ENCODE data around the gene RNASEH2B. TPM values are rescaled to one million over a fixed set of nuclear protein-coding genes. Genes with fewer than 3 reads are reported as not detected.

RNASEH2B gene
- total RNA-seq, 1 donor from 2014 or later, result 22.5 TPM

DNA sequence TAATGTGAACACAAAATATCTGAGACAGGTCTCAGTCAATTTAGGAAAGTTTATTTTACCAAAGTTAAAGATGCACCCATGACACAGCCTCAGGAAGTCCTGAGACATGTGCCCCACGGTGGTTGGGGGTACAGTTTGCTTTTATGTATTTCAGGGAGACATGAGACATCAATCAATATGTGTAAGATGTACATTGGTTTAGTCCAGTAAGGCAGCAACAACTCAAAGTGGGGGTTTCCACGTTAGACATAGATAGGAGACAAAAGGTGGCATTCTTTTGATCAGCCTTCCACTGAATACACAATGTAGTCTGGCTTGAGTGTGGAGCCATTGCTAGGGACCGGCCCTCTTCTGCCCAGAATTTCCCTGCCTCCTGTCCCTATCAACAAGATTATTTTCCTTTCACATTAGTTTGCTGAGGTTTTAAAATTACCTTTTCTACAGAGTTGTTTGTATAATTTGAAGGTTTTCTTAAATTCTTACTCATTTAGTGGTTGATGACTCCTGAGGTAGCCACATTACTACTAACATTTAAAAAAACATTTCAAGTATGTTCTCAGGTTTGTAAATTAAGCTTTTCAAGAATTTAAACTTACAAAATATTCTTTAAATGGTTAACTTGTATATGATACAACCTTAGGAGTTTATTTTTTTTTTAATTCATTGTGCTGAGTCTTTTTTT lies 33.2 kb downstream of the RNASEH2B start:
- no peak for DNase-seq

DNA sequence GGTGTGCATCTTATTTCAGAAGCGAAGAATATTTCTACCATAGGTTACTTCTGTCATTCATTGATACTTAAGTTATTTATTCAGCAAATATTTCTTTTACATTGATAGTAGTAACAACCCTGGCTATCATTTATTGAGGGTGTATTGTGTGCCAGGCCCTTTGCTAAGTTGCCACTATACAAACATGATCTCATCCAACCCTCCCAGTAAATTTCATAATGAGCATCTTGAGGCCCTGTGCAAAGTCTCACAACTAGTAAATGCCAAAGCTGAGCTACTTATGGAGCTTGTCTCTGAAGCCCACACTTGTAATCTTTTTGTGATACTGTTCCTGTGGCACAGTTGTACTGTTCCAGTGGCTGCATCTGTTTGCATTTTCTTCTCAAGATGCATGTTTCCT lies 36.1 kb downstream of the RNASEH2B start:
- no peak for DNase-seq

DNA sequence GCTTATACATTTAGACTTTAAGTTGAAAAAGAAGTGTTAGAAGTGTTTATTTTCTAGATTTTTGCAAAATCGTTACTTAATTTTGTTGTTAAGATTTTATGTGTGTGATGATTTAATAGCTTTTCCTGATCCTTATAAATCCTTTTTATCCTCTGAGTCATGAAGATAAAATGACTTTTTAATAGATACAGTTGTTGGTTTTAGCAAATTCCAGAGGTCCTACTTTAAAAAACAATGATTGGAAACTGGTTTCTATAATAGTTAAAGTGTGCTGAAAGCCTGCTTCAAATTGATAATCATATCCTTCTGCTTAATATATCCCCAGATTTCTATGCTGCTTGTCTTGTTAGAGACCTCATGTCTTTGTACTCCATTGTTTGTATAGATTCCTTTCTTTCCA lies 39.0 kb downstream of the RNASEH2B start:
- DNase-seq, result no peak

DNA sequence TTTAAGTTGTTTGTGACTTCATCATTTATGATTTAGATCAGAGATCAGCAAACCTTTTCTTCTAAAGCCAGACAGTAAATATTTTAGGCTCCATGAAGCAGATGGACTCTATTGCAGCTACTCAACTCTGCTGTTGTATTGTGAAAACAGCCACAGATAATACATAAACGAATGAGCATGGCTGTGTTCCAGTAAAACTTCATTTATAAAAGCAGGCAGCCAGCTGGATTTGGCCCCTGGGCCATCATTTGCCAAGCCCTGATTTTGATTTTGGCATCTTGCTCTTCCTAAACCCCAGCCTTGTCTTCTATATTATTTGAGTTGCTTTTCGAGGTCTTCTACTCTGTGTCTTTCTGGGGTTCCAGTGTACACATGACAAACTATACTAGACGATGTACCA lies 41.3 kb downstream of the RNASEH2B start:
- DNase-seq, result no peak

DNA sequence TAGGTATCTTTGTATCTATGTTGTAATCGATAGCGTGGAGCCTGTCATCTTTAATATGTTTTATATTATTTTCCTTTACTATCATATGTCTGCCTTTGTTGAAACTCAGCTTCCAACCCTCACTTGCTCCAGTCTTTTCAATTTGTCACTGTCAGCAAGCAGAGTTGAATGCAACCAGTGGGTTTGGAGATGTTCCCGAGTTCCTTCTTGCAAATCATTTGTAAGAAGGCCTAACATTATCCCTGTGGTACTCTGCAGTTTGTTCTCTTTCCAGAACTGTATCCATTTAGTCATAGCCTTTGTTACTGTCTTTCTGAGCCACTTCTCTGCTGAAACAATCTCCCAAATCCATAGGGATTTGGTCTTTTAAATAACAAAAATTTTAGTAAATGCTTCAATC lies 41.8 kb downstream of the RNASEH2B start:
- no peak for DNase-seq

DNA sequence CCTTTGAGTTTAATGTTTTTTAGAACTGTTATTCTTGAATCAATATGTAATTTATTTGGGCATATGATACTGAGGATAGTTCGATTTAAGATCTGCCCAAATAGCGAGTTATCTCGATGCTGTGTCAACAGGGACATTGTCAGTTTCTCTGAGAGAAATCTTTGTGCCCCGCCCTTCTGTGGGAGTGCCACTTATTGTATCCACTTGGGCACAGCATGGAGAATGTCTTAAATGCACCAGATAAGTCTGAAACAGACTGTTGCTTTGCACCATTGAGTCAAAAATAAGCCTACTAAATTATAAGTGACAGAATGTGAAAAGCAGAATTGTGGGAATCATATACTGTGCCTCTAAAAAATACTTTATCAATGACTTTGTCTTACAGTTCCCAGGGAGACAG lies 45.6 kb downstream of the RNASEH2B start:
- no peak for DNase-seq

DNA sequence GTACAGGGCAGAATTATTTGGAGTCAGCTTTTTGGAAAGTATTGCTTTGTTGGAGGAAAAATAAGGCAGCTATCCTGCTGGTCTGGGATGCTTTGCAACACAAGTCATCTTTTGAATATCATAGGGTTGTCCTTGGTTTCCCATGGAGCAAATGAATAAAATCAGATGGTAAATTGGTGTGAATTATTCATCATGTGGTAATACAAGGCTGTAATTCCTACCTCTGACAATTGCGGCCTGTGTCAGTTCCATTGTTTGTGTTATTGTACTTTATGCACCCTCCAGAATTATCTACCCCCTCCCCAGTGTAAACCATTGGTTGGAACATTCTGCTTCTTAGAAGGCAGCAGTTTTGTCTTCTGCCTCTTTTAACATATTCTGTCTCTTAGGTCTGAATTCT lies 46.2 kb downstream of the RNASEH2B start:
- DNase-seq, result no peak

DNA sequence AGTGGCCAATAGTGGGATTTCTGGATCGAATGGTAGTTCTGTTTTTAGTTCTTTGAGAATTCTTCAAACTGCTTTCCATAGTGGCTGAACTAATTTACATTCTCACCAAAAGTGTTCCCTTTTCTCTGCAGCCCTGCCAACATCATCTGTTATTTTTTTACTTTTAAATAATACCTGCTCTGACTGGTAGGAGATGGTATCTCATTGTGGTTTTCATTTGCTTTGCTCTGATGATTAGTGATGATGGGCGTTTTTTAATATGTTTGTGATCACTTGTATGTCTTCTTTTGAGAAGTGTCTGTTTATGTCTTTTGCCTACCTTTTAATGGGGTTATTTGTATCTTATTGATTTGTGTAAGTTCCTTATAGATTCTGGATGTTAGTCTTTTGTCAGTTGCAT lies 48.0 kb downstream of the RNASEH2B start:
- DNase-seq, result no peak

DNA sequence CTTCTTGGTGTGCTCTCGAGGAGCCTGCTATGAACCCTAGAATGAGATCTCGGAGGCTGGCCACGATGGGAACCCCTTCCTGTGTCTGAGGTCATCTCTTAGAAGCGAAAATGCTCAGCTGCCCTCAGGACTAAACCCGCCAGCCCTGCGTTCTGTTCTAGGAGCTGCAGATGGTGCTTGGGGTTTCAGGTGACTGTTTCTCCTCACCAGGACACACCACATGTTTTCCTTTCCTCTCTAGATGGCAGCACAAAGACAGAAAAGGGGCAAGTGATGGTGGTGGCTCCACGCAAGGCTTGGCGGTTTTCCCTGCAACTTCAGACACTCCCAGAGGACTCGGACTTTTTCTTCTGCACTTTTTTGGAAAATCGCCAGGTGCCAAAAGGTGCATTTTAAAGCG lies 60.1 kb downstream of the RNASEH2B start:
- DNase-seq, result peak; percentile 6

DNA sequence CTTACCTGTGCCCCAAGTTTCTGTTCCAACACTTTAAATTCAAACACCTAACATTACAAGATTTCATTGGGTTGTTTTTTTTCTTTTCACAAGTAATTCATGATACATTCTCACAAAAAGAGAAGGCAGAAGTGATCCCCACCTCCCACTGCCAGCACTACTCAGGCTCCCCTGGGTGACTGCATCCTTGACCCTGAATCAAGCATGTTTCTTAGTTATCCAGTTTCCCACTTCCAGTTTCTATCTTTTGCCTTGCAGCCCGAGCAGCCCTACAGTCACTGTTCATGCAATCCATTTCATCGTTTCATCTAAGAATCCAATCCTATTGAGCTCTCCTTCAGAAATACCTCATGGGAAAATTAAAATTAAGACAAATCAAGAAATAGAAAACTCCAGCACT lies 61.4 kb downstream of the RNASEH2B start:
- DNase-seq, result no peak

DNA sequence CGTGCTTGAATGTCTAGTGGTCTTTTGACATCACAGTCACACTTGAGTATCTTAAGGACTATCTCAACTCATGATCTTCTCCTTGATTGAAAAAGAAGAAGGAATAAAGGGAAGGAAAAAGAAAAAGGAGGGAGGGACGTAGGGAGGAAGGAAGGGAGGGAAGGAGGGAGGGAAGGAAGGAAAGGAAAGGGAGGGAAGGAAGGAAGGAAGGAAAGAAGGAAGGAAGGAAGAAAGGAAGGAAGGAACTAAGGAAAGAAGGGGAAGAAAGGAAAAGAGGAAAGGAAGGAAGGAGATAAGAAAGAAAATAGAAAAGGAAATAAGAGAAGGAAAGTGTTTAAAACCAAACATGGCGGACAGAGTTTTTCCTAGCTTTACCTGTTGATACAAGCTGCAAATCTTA lies 64.7 kb downstream of the RNASEH2B start:
- no peak for DNase-seq

DNA sequence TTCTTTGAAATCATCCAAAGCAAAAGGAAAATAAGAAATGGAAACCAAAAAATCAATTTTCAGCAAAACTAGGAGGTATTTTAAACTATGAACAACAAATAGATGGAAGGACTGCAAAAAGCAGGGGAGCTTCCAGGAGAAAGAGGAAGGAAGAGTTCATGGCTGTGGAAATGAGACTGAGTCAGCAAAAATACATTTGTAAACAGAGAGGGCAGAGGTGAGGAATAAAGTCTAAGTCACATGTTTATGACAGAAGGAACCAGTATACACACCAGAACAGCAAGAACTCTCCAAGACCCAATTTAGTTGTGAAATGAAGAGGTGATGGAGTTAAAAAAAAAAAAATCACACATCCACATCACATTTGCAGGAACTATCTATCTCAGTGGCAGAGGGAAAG lies 69.6 kb downstream of the RNASEH2B start:
- no peak for DNase-seq

DNA sequence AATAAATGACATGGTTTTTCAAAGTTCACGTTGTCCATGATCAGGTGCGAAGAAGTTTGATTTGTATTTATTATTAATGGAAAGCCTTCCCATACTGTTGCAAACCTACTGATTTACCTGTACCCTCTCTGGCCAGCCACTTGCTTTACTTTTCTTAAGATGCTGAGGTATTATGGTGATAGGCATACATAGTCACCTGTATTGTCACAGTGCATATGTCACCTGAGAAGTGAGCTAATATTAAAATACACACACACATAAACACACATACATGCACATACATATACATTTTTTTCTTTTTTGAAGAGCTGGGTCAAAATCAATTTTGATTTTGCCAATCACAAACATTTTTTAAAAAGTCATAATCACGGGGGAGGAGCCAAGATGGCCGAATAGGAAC lies 72.1 kb downstream of the RNASEH2B start:
- no peak for DNase-seq

DNA sequence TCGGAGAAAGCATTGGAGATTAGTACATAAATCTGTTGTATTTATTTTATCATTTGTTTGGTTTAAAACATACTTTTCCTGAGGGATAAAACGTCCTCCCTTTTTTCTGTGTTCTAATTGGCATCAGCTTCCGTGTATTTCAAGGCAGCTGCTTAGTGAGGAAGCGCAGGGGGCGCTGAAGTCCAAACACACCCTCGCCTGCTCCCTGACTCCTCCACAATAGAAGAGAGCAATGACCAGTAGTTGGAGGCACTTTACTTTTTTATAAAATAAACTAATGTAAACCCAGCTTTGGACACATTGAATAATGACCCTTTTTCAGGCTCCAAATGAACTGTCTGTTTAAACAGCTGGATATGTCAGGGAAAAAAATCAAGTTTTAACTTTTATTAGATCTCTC lies 79.9 kb downstream of the RNASEH2B start:
- DNase-seq, result peak; percentile 48

DNA sequence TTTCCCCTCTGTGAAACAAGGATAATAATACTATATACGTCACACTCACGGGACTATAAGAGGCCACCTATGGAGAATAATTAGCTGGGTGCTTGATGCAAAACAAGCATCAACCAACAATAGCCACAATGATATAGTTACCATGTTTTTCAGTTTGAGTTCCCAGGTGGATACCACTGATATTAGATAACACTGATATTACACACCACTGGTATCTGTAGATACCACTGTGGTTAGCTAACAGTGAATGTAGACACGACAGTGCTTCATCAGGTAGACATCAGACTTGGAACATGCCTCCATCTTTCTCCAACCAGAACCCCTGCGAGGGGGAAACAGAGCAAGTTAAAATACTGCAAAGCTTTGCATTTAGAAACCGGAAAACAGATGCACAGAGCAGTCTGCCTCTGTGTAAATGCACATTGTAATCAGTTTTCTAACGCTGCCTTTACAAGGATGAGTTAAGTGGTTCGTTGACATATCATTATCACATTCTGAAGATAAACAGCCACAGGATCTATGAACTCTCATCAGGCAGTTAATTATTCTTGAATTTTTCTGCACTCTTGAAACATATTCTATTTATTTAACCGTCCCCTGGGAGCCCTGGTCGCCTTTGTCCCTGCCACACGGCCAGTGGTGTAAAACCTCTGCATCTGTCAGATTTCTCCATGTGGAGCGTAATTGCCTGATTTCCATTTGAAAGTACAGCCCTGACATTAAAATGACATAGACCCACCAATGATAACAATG lies 80.7 kb downstream of the RNASEH2B start:
- DNase-seq, result no peak

DNA sequence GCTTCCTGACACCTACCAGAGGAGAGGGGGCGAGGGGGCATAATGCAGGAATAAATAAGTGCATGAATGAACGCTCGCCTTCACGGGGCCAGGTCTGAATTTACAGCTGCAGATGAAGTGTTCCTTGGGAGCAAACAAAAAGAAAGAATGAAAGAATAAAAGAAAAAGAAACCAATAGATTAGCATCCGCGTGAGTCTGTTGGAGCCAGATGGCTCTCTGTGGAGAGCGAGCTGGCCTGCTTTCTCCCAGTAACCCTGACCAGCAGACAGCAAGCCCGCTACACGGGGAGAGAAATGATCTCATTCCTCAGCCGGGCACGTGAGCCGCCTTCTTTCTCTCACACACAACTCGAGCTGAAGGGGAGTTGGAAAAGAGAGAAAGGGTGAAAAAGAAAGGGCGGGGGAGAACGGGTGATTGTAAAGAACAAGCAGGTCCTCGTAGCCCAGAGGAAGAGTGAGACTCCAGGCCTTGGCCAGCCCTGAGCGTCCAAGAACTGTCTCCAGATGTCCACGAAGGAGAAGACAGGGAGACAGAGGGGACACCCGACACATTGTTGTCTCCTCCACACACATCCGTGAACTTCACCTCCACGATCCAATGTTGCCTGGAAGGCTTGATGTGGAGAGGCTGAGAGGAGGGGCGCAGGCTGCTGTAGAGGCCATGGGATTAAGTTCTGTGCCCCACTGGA lies 81.4 kb downstream of the RNASEH2B start:
- DNase-seq, result no peak

DNA sequence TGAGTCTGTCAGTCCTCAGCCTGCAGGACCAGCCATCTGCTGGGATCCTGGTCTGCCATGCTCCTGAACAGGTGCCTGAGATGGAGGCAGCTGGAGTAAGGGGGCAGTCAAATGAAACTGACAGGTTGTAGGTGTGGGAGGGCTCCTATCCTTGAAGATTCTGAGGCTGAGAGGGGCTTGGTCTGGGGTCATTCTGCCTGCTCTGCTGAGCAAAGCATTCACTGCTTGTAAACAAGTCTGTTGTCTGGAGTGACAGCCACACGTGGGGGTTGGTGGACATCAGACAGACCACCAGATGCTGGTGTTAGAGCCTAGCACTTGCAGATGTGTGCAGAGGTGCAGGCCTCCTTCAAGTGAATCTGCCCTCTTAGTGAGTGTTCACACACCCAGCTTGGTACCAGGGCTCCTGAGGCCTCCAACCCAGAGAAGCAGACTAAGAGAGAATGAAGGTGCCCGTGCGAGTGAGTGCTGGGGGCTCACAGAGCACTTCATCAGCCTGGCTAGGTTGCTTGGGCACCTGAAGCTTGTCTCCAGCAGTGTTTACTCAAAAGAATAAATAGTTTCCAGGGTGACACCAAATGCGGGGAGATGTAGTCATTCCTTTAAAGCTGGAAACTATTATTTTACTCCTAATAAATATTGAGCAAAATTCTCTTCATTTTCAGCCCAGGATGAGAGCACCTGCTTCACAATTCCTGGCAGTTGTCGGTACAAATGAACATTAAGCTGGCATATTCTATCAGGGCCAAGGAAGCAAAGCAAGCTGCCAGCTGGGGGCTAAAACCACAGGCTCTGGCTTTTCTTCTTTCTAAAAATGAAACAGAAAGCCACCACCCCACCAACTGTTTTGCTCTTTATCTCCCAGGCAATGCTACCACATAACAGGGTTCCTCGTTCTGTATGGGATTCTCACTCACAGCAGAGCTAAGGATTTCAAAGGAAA lies 82.3 kb downstream of the RNASEH2B start:
- no peak for DNase-seq

DNA sequence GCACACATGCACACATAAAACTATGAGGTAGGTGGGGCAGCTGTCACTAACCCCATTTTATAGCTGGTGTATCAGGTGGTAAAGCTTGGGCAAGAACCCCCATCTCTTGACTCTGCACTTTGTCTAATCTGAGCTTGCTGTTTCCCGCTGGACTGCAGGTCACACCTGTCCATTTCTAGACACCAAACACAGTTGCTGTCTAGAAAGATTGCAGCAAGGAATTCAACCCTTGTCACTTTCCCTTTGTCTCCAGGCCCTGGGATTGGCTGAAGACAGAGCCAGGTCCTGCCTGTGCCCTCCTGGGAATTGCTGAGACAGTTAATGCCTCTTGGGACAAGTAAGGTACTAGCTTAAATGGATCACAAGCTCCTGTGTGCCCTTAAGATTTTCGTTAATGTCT lies 83.8 kb downstream of the RNASEH2B start:
- DNase-seq, result no peak

DNA sequence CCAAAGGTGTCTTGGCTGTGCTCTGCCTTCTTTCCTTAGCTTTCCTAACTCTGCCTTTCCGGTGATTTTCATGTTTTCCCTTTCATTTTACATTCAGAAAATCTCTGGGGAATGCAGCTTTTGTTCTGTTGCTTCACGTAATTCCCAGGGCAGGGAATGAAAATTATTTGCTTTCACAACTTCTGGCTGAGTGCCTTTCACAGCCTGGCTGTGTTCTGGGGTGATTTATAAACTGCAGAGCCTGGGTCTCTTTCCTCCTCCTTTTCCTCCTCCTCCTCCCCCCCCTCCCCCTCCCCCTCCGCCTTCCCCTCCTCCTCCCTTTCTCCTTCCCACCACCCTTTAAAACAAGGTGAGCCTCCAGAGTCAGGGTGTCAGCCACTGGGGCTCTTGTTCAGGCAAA lies 84.3 kb downstream of the RNASEH2B start:
- DNase-seq, result peak; percentile 5

DNA sequence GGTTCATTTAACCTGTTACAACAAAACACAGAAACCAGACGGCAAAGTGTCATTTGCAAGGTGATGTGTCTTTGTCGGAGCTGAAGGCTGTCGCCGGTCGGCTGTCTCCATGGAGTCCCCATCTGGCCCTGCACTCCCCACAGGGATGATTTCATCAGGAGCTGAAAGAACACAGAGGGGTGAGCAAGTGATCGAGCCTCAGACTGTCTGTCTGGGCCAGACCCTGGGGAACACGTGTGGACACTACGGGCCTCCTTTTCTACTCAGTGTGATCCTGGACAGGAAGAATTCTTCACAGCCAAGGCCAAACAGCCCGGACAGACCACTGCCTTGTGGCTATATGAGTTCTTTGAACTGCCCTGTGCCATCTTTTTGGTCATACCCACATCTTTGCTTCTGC lies 85.1 kb downstream of the RNASEH2B start:
- DNase-seq, result no peak

DNA sequence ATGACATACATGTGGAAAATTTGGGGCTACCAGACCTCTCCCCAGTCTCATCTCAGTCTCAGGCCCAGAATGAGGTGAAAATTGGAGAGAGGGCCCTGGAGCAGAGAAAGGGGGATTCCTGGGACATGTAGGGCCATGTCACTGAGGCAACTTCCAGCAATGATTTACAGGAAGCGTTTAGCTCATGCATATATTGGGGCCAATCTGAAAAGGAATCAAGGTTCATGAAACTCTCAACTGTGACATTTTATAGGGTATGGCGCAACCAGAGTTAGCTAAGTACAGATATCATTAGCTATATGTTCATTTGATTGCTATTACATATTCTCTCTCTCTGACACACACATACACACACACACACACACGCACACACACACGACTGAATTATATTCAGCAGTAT lies 86.3 kb downstream of the RNASEH2B start:
- DNase-seq, result no peak

DNA sequence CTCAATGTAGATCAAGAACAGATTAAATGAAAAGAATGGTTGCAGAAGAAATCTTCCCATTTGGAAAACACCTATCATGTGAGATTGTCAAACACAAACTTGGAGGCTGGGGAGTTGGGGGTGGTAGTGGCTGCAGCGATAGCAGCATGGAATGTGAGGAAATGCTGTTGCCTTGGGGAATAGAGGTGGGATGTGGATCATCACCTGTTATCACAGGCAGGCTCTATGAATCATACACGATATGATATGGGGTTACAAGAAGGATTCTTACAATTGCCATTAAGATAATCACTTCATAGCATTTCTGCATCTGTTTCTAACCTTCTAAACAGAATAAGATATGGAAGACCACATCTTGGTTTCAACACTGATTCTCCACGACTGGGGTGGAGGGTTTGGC lies 88.7 kb downstream of the RNASEH2B start:
- no peak for DNase-seq

DNA sequence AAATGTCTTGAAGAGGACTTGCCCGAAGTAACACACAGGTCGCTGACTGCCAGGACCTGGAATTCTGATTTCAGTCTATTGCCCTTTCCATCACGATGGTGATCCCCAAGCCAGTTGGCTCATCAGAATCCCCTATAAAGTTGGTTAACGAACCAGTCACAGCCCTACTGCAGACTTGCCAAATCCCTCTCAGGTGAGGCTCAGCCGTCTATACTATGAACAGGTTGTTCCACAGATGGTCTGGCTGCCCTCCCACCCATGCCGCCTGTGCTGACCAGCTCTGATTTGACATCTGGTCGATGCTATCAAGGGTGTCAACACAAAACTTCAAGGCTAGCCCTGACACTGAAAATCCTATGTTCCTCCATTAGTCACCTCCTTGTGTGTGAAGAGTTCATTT lies 90.0 kb downstream of the RNASEH2B start:
- DNase-seq, result no peak
